ENCODE measurements around the gene MYG1. TPM values are rescaled to one million over a fixed set of nuclear protein-coding genes. Genes with fewer than 3 reads are reported as not detected.
A peak's percentile ranks its signal among the peaks of the same experiment; 100 is the strongest.
"Not testable (repeated sequence)": the region's sequence is repeated elsewhere in the genome, so short reads cannot be mapped to it uniquely, and the experiment has no call there.

The MYG1 gene
- total RNA-seq, 1 donor from 2014 or later = 37.0 TPM

GRCh38 chr12:53324113-53324778 lies 24.8 kb downstream of the MYG1 start:
- DNase-seq = peak; percentile 65
- ATAC-seq (ENCODE audit: poor library complexity) = no peak
- intact Hi-C loops (cut with DNase I) = loop anchor here (1.0 to 10.0 kb wide), 2 partner anchors 21 to 181 kb away; partner anchors contain the start of genes NPFF and TARBP2

DNA sequence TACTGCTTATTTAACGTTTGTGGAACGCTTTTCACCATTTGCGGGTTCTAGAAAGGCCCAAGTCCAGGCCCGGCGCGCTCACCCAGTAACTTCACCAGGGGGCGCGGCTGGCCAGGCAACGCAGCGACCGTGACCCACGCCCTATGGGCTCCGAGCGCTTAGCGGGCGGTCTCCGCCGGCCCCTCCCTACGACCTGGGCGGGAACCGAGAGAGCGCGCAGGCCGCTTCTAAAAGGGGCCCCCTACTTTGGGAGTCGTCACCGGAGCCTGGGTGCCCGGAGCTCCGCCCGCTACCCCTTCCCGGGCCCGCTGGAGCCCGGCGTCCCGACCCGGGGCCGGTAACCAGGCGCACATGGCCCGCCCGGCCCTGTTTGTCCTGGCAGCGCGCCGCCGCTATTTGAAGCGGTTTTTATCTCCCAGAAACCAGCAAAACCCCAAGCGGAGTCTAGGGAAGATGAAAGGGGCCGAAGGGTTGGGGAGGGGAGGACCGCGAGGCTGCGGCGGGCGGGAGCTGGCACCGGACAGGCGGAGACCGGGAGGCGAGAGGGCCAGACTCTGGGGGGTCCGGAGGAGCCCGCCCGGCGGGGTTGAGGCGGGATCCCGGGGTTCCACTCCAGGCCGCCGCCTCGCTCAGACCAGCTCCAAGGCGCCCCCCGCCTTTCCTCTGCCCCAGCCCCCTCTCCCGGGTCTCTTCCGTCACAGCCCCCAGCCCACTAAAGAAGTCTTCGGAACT lies 25.4 kb downstream of the MYG1 start:
- DNase-seq = peak; percentile 96
- intact Hi-C loops (cut with DNase I) = loop anchor here (1.0 to 10.0 kb wide), 2 partner anchors 20 to 180 kb away; partner anchors contain the start of genes NPFF and TARBP2
- peak; percentile 87 for ATAC-seq (ENCODE audit: poor library complexity)

GRCh38 chr12:53325511-53326061 lies 26.1 kb downstream of the MYG1 start:
- peak; percentile 16 for ATAC-seq (ENCODE audit: poor library complexity)
- intact Hi-C loops (cut with DNase I) = loop anchor here (10.0 kb wide), 1 partner anchor 179 kb away; the partner anchor contains the start of genes NPFF and TARBP2
- peak; percentile 58 for DNase-seq

GRCh38 chr12:53326460-53327185 lies 27.1 kb downstream of the MYG1 start:
- intact Hi-C loops (cut with DNase I) = loop anchor here (10.0 kb wide), 1 partner anchor 178 kb away; the partner anchor contains the start of genes NPFF and TARBP2
- ATAC-seq (ENCODE audit: poor library complexity) = no peak
- DNase-seq = no peak

- intact Hi-C loops (cut with DNase I) = loop anchor here (10.0 kb wide), 1 partner anchor 177 kb away; the partner anchor contains the start of genes NPFF and TARBP2
- no peak for ATAC-seq (ENCODE audit: poor library complexity)
- no peak for DNase-seq
Observed at GRCh38 chr12:53327435-53328042, 28.0 kb downstream of the MYG1 start.

DNA sequence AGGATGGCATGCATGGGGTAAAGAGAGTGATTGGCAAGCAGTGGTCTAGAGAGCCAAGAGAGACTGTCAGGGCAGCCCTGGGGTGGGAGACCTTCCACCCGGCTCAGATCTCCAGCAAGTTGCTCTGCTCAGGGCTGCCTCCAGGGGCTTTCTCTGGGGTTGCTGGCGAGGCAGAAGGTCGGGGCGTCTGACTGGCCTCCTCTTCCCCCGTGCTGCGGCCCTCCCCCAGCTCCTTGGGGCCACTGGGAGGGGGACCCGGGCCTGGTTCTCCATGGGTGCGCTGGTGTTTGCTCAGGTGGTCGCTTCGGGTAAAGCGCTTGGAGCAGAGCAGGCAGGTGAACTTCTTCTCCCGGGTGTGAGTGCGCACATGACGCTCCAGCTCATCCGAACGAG lies 28.5 kb downstream of the MYG1 start:
- ATAC-seq (ENCODE audit: poor library complexity) = no peak
- intact Hi-C loops (cut with DNase I) = loop anchor here (10.0 kb wide), 1 partner anchor 177 kb away; the partner anchor contains the start of genes NPFF and TARBP2
- no peak for DNase-seq

- ATAC-seq (ENCODE audit: poor library complexity) (no peak), DNase-seq (no peak)
- intact Hi-C loops (cut with DNase I) = no loop called here
Observed at GRCh38 chr12:53330671-53331070, 31.2 kb downstream of the MYG1 start.

- intact Hi-C loops (cut with DNase I); DNase-seq; ATAC-seq (ENCODE audit: poor library complexity): not testable (repeated sequence)
Observed at GRCh38 chr12:53332339-53332738, 32.8 kb downstream of the MYG1 start.

DNA sequence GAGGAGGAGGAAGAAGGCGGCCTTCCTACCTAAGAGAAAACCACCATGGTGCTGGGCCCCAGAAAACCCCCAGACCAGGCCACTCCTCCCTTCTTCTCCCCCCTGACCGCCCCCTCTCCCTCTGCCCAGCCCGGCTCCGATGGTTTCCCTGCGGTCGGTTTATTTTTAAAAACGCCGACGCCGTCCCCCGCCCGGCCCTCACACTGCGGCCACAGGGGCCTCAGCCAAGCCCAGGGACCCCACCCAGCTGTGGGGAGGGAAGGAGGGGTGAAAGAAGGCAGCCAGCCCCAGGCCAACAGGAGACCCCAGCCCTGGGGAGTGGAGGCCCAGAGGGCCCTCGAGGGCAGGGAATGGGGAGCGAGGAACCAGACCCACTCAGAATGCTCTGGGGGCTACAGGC lies 33.2 kb downstream of the MYG1 start:
- ATAC-seq (ENCODE audit: poor library complexity) = no peak
- intact Hi-C loops (cut with DNase I) = no loop called here
- DNase-seq = no peak

GRCh38 chr12:53333289-53333688 lies 33.8 kb downstream of the MYG1 start:
- no peak for ATAC-seq (ENCODE audit: poor library complexity)
- intact Hi-C loops (cut with DNase I) = no loop called here
- no peak for DNase-seq

DNA sequence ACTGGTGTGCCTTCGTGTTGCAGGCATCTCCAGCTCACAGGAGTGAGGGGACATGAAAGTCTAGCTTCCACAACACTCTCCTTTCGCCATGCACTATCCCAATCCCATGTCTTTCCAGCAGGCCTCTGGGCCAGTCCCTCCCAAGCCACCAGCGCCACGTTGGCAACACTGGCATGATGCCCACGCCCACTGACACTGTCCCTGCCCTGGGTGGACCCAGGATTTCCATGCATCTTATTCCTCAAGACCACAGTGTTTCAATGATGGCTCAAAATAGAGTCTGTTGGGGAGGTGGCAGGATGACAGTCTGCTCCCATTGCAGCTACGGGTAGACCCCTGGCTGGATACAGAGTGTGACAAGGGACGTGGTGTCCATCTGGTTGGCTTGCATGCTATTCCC lies 34.4 kb downstream of the MYG1 start:
- ATAC-seq (ENCODE audit: poor library complexity) (no peak), DNase-seq (no peak)
- intact Hi-C loops (cut with DNase I) = no loop called here

DNA sequence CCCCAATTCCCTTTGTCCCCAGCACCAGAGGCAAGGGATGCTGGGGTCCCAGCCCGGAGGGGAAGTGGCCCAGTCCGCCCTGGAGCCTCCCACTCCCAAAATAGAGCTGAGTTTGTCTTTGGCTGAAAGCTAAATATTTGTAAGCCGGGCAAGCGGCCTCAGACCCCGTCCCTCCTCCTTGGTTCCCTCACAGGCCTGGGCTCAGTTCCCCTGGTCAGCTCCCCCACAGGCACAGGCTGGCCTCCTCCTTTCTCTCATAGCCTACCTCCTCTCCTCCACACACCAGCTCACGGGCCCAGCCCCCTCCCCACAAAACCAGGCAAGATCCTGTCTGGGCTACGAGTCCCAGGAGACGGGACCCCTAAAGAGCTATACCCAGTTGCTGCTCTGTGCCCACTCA lies 35.3 kb downstream of the MYG1 start:
- intact Hi-C loops (cut with DNase I) = no loop called here
- ATAC-seq (ENCODE audit: poor library complexity) (no peak), DNase-seq (no peak)

DNA sequence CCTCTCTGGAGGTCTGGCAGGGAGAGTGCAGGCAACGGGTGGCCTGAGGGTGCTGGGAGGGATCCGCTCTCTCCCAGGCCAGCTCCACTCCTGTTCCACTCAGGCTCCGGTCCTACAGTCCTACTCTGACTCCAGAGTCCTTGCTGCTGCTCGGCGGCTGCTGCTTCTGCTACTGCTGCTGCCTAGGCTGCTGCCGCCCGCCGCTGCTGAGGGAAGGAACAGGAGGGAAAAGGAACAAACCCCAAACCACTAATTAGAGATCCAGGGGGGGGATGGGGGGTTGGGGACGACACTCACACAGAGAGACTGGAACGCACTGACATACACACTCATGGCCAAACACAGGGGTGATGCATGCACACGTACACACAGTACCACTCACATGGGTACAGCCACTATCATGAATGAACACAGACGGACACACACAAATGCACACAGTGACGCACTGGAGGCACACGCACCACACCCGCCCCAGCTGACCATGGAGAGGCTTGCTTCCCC lies 36.7 kb downstream of the MYG1 start, which contains the start of gene SP7:
Gene SP7 (minus strand): TSS at position 174 of the 501 bp plus-strand sequence. CDS start 708 bp downstream, outside the sequence.
- ATAC-seq (ENCODE audit: poor library complexity) = no peak
- DNase-seq = no peak
- intact Hi-C loops (cut with DNase I) = no loop called here

- intact Hi-C loops (cut with DNase I) = no loop called here
- DNase-seq (no peak), ATAC-seq (ENCODE audit: poor library complexity) (no peak)
Observed at GRCh38 chr12:53338017-53338416, 38.5 kb downstream of the MYG1 start.

DNA sequence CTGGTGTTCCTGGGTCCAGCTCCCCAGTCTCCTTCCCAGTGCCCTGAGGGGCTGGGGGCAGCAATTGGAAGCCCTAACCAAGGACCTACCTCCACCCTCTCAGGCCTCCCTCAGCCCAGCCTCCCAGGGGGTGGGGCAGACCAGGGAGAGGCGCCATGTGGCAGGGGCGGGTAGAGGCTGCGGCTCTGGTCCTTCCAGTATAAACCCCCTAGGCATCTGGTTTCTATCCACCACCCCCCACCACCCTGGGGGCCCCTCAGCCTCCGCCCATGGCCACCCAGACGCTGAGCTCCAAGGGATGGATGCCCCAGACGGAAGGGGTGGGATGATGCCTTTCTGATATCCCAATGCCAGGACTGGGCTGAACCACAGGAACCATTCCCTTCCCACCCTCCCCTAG lies 39.4 kb downstream of the MYG1 start:
- ATAC-seq (ENCODE audit: poor library complexity) (no peak), DNase-seq (no peak)
- intact Hi-C loops (cut with DNase I) = no loop called here

- DNase-seq (no peak), ATAC-seq (ENCODE audit: poor library complexity) (no peak)
- intact Hi-C loops (cut with DNase I) = no loop called here
Observed at GRCh38 chr12:53340398-53340797, 40.9 kb downstream of the MYG1 start.

DNA sequence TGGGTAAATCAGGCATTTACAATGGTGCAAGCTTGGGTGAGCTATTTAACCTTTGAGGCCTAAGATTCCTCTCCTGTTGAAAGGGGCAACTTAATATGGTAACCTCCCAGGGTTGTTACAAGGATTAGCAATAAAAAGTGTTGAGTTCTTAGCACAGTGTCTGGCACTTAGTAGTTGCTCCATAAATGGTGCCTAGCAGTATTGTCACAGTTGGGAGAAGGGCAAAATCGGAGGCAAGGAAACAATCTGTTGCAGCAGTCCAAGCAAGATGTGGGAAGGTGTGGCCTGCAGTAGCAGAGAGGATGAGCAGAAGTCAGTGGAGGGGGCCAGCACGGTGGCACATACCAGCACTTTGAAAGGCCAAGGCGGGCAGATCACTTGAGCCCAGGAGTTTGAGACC lies 44.0 kb downstream of the MYG1 start:
- intact Hi-C loops (cut with DNase I) = no loop called here
- DNase-seq = no peak
- no peak for ATAC-seq (ENCODE audit: poor library complexity)

DNA sequence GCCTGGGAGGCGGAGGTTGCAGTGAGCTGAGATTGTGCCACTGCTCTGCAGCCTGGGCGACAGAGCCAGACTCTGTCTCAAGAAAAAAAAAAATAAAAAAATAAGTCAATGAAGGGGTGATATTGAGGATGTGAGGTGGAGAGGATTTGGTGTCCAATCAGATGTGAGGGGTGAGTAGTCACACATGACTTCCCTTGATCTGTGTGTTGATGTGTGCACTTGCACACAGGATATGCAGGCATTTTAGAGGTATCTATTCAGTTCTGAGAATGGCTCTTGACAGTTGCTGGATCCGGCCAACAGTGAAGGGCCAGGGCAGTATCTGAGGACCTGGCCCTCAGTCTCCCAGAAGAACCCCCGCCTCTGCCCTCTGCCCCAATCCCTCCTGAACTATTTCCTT lies 44.5 kb downstream of the MYG1 start:
- DNase-seq (no peak), ATAC-seq (ENCODE audit: poor library complexity) (no peak)
- intact Hi-C loops (cut with DNase I) = no loop called here

Data from Right ventricle myocardium superior (tissue), 1 donor.